Naive thymus-derived CD4-positive, alpha-beta T cell (primary cell): ENCODE results near the gene TRAF2. TPM values are rescaled to one million over a fixed set of nuclear protein-coding genes. Genes with fewer than 3 reads are reported as not detected.

Experiments
- ATAC-seq: fragments of 150-1000 bp; cut with Tn5 transposase; 2 replicates; pipeline ENCODE4 v1.10.0; 2021; ENCODE audit warnings: mild to moderate bottlenecking, moderate library complexity
- CTCF ChIA-PET: fragments of 350-600 bp; sonication (Branson Sonifier 250); formaldehyde crosslinking; loops from one replicate; lab custom pipeline; 2021; ENCODE audit warnings: antibody characterized with exemption; lab: Charles Lee
- POLR2A ChIA-PET: fragments of 350-600 bp; sonication (Branson Sonifier 250); formaldehyde crosslinking; loops from one replicate; lab custom pipeline; 2021; ENCODE audit warnings: antibody characterized with exemption, inconsistent platforms; lab: Charles Lee
- DNase-seq, 9 donors: peaks; one replicate each; pipeline versions ENCODE4 v3.0.0 to v3.0.0-alpha.2; 2020 to 2022; ENCODE audit warnings: mixed read lengths in 1 of 9
- H3K27ac ChIP-seq: one replicate; pipeline ENCODE4 v1.7.0; 2013; ENCODE audit warnings: mild to moderate bottlenecking, low read depth, low read length, moderate library complexity
- H3K27me3 ChIP-seq, 2 donors: one replicate each; pipeline ENCODE4 v1.7.0; 2013; ENCODE audit warnings: low read length in 2 of 2, mild to moderate bottlenecking in 2 of 2, moderate library complexity in 2 of 2; ENCODE audit not compliant: control insufficient read depth in 2 of 2, insufficient read depth in 2 of 2
- H3K36me3 ChIP-seq, 3 experiments: 1 replicate in 2 of 3; 2 replicates in 1 of 3; pipeline ENCODE4 v1.7.0; 2013; ENCODE audit warnings: low read length in 3 of 3, mild to moderate bottlenecking in 3 of 3, moderate library complexity in 1 of 3; ENCODE audit not compliant: insufficient read depth in 3 of 3, control insufficient read depth in 2 of 3
- H3K4me1 ChIP-seq, 2 donors: one replicate each; pipeline ENCODE4 v1.7.0; 2013; ENCODE audit warnings: low read length in 2 of 2, mild to moderate bottlenecking in 2 of 2, moderate library complexity in 1 of 2; ENCODE audit not compliant: control insufficient read depth in 2 of 2, insufficient read depth in 2 of 2
- H3K4me3 ChIP-seq: 2 replicates; pipeline ENCODE4 v1.7.0; 2013; ENCODE audit warnings: mild to moderate bottlenecking, low read length
- H3K9me3 ChIP-seq, 3 experiments: 1 replicate in 2 of 3; 2 replicates in 1 of 3; pipeline ENCODE4 v1.7.0; 2013; ENCODE audit warnings: low read length in 3 of 3; ENCODE audit not compliant: control insufficient read depth in 2 of 3
- H3K27ac Mint-ChIP-seq, 9 donors: one replicate each; pipeline ENCODE4 v1.8.0; 2020 to 2022; ENCODE audit warnings: mixed read lengths in 9 of 9, mild to moderate bottlenecking in 8 of 9, moderate library complexity in 5 of 9, inconsistent platforms in 2 of 9
- H3K27me3 Mint-ChIP-seq, 5 donors: one replicate each; pipeline ENCODE4 v1.8.0; 2021 to 2022; ENCODE audit warnings: mixed read lengths in 5 of 5, mild to moderate bottlenecking in 1 of 5
- H3K36me3 Mint-ChIP-seq, 5 donors: one replicate each; pipeline ENCODE4 v1.8.0; 2020 to 2022; ENCODE audit warnings: mixed read lengths in 5 of 5, mild to moderate bottlenecking in 3 of 5, inconsistent platforms in 1 of 5
- H3K4me1 Mint-ChIP-seq, 7 donors: one replicate each; pipeline ENCODE4 v1.8.0; 2020 to 2022; ENCODE audit warnings: mixed read lengths in 7 of 7, mild to moderate bottlenecking in 3 of 7, inconsistent platforms in 1 of 7
- H3K4me3 Mint-ChIP-seq, 10 donors: one replicate each; pipeline ENCODE4 v1.8.0; 2020 to 2022; ENCODE audit warnings: mild to moderate bottlenecking in 10 of 10, mixed read lengths in 10 of 10, moderate library complexity in 6 of 10, inconsistent platforms in 2 of 10
- H3K9me3 Mint-ChIP-seq, 11 donors: one replicate each; pipeline ENCODE4 v1.8.0; 2020 to 2022; ENCODE audit warnings: mixed read lengths in 11 of 11, mild to moderate bottlenecking in 4 of 11, inconsistent platforms in 1 of 11, moderate library complexity in 1 of 11
- intact Hi-C, 2 donors: fragments of 100-400 bp; cut with micrococcal nuclease; formaldehyde crosslinking; loops; one replicate each; pipeline ENCODE4 v1.15.1; 2023
- microRNA-seq: library from miRNA; unstranded; fragments of <30 nt; microRNA quantifications from one replicate; pipeline ENCODE4 v1.2.0, GENCODE V29; 2022; ENCODE audit warnings: borderline microRNAs expressed
- polyA plus RNA-seq, 2 donors: library from polyadenylated mRNA; unstranded; fragments of 300-500 nt; fragmentation: Illumina TruSeq; gene quantifications; one replicate each; pipeline ENCODE4 v1.2.3, GENCODE V29; 2021
- total RNA-seq, 6 experiments: library from RNA in 5 of 6; stranded (reverse) in 5 of 6; gene quantifications; 1 replicate in 5 of 6; 2 replicates in 1 of 6; pipeline ENCODE4 v1.2.3 and lab custom pipeline; 2021 to 2026

Gene TRAF2
- total and polyA plus RNA-seq, 7 experiments from 2014 or later, result 11.9 to 72.8 (median 29.1) TPM

DNA sequence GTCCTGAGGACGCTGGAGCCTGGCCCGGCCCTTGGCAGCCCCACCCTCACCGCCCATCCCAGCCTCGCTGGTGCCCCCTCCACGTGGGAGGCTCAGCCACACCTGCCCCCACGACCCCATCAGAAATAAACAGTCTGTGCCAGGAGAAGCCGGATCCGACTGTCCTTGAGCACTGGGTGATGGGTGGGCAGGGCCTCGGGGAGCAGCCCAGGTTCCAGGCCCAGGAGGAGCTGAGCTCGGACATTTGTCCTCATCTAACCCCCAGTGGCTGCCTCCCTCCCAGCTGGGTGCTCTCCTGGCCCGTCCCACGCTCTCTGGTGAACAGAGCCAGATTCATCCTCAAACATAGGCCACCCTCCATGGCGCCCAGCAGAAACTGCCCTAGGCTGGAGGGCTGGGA is 86.4 kb downstream of the TRAF2 start:
- no peak for DNase-seq
- no peaks in the 10 kb centered on the region for H3K36me3 ChIP-seq
- ChIA-PET CTCF (no interaction called here), POLR2A (interaction anchor here (1.0 kb wide), 1 partner anchor 11 kb away, joined by 3 read pairs; no protein-coding TSS in a partner anchor)
- H3K4me3 ChIP-seq, result no peak overlapping the region
- Mint-ChIP-seq H3K9me3 (no peaks in the 10 kb centered on the region), H3K36me3 (no peaks in the 10 kb centered on the region), H3K27me3 (peaks cover 0 to 4% (median 0%) of the 10 kb centered on the region in 5 donors), H3K4me3 (no peak overlapping the region), H3K27ac (no peak overlapping the region), H3K4me1 (peaks cover 0 to 19% (median 7%) of the 10 kb centered on the region in 7 donors)
- H3K27ac ChIP-seq, result no peak overlapping the region
- H3K4me1 ChIP-seq, result peaks cover 13 to 23% of the 10 kb centered on the region in 2 donors
- intact Hi-C loops, result no loop called here
- no peaks in the 10 kb centered on the region for H3K27me3 ChIP-seq
- no peak for ATAC-seq
- no peaks in the 10 kb centered on the region for H3K9me3 ChIP-seq

DNA sequence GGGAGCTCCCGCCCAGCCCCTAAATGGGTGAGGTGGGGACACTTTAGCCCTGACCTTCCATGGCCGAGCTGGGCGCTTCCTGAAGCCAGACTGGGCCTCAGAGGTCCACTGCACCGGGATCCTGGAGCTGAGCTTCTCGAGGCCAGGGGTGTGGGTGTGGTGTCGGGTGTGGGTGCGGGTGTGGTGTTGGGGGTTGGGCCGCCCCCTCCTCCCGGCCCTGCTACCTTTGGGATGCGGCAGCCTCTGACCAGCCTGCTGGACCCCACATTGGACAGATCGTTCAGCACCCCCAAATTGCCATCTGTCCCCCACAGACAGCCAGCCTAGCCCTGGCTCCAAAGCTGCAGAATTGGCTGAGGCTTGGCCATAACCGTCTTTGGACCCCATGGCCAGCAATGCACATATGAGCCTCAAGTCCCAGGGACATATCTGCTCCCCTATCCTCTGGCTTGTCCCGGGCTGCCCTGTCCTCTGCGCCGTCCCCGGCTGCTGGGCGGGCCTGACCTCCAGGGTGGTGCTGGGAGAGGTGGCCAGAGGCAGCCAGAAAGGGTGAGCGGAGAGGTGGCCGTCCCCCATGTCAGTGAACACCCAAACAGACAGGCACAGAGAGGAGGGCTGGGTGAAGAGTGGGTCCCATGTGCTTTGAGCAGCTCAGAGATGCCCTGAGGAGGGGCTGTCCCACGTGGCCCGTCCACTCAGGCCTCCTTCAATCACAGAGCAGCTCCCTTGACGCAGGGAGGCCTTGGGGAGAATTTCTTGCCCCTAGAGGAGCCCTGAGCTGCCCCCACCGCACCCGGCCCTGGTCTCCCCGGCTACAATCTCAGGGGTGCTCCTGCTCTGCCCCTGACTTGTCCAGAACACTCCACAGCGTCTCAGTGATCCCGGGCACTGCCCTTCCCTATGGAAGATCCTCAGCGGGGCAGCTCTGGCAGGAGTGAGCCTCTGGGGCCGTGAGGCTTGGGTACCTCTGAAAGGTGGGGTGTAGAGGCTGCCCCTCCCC is 87.6 kb downstream of the TRAF2 start:
- H3K27me3 Mint-ChIP-seq, result peaks cover 0 to 4% (median 0%) of the 10 kb centered on the region in 5 donors
- CTCF ChIA-PET, result interaction anchor here (0.7 kb wide), 1 partner anchor 56 kb away, joined by 3 read pairs; no protein-coding TSS in a partner anchor
- H3K27me3 ChIP-seq, result no peaks in the 10 kb centered on the region
- H3K27ac ChIP-seq, result no peak overlapping the region
- H3K9me3 ChIP-seq, result no peaks in the 10 kb centered on the region
- DNase-seq (no peak), ATAC-seq (no peak)
- H3K4me1 Mint-ChIP-seq, result peaks cover 0 to 19% (median 7%) of the 10 kb centered on the region in 7 donors
- no peak overlapping the region for H3K4me3 Mint-ChIP-seq
- H3K4me3 ChIP-seq, result no peak overlapping the region
- no peak overlapping the region for H3K27ac Mint-ChIP-seq
- H3K9me3 Mint-ChIP-seq, result no peaks in the 10 kb centered on the region
- H3K36me3 Mint-ChIP-seq, result no peaks in the 10 kb centered on the region
- intact Hi-C loops, result no loop called here
- H3K4me1 ChIP-seq, result peaks cover 13 to 23% of the 10 kb centered on the region in 2 donors
- POLR2A ChIA-PET, result interaction anchor here (0.8 to 1.4 kb wide), 3 partner anchors 9 to 19 kb away, joined by 3 to 6 read pairs (median 3); partner anchors contain the start of gene PAXX
- H3K36me3 ChIP-seq, result no peaks in the 10 kb centered on the region

DNA sequence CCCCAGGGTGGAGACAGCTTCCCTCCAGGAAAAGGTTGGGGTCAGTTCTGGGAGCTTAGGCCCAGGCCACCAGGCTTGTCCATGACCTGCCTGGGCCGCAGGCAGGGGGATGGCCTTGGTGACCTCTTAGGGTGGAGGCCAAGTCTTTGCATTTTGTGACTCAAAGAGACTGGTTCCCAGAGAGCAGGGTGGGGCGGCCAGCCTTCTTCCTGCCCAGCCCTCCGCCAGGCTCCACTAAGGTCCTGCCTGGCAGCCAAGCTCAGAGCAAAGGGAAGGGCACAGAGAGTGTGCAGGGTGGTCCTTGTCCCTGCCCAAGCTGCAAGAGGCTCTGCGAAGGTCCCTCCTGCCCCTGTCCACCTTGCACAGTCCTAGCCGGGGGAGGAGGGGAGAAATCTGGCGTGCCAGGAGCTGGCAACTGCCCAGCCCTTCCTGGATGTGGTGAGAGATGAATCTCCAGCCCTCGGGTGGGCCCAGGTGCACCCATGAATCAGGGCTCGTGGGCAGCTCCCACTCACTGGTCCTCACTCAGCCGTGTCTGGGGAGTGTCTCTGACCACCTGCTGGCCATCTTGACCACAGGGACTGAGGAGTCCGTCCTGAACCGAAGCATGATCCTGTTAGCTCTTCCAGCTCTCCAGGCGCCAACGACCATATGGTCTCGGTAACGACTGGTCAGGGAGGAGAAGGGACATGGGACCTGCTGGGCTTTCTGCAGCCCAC is 88.7 kb downstream of the TRAF2 start:
- Mint-ChIP-seq H3K27me3 (peaks cover 0 to 4% (median 0%) of the 10 kb centered on the region in 5 donors), H3K27ac (peak overlapping the region in 1 of 9 donors; percentile 45), H3K36me3 (no peaks in the 10 kb centered on the region), H3K9me3 (no peaks in the 10 kb centered on the region), H3K4me3 (peak overlapping the region in 4 of 10 donors; percentile 9 to 55 (median 42)), H3K4me1 (peaks cover 0 to 19% (median 7%) of the 10 kb centered on the region in 7 donors)
- no peaks in the 10 kb centered on the region for H3K27me3 ChIP-seq
- DNase-seq (no peak), ATAC-seq (no peak)
- no peaks in the 10 kb centered on the region for H3K9me3 ChIP-seq
- intact Hi-C loops, result no loop called here
- H3K36me3 ChIP-seq, result no peaks in the 10 kb centered on the region
- ChIA-PET CTCF (interaction anchor here (0.7 kb wide), 1 partner anchor 55 kb away, joined by 3 read pairs; no protein-coding TSS in a partner anchor), POLR2A (interaction anchor here (1.4 kb wide), 1 partner anchor 18 kb away, joined by 6 read pairs; the partner anchor contains the start of gene PAXX)
- peaks cover 13 to 23% of the 10 kb centered on the region in 2 donors for H3K4me1 ChIP-seq
- H3K27ac ChIP-seq, result no peak overlapping the region
- H3K4me3 ChIP-seq, result peak overlapping the region; percentile 33

DNA sequence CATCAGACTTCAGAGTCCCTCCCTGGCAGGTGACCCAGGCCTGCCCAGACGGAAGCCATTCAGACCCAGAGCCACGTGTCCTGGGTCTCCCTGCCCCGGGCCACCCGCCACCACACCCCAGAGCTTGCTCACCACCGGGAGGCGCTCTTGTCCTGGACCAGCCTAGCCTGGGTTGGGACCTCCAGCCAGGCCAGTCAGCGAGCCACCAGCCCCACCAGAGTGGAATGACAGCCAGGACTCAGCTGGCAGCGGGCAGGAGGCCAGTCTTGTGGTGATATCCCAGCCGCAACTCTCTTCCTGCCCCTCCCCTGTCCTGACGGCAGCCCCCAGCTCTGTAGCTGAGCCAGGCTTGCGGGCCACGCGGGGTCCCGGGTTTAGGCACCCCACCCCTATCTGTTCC is 89.3 kb downstream of the TRAF2 start:
- POLR2A ChIA-PET, result interaction anchor here (1.4 kb wide), 1 partner anchor 17 kb away, joined by 6 read pairs; the partner anchor contains the start of gene PAXX
- Histone ChIP-seq H3K27ac (no peak overlapping the region), H3K27me3 (no peaks in the 10 kb centered on the region), H3K9me3 (no peaks in the 10 kb centered on the region), H3K4me3 (no peak overlapping the region), H3K4me1 (peaks cover 13 to 23% of the 10 kb centered on the region in 2 donors), H3K36me3 (no peaks in the 10 kb centered on the region)
- no peaks in the 10 kb centered on the region for H3K9me3 Mint-ChIP-seq
- no peak for ATAC-seq
- peaks cover 0 to 19% (median 7%) of the 10 kb centered on the region in 7 donors for H3K4me1 Mint-ChIP-seq
- intact Hi-C loops, result no loop called here
- CTCF ChIA-PET, result interaction anchor here (0.6 to 0.7 kb wide), 2 partner anchors 25 to 45 kb away, joined by 3 read pairs; no protein-coding TSS in a partner anchor
- DNase-seq, result no peak
- no peak overlapping the region for H3K27ac Mint-ChIP-seq
- H3K27me3 Mint-ChIP-seq, result peaks cover 0 to 4% (median 0%) of the 10 kb centered on the region in 5 donors
- peak overlapping the region in 4 of 10 donors; percentile 9 to 55 (median 42) for H3K4me3 Mint-ChIP-seq
- no peaks in the 10 kb centered on the region for H3K36me3 Mint-ChIP-seq

Small RNAs within 50 kb of the gene (microRNA-seq; reads per million reads assigned to microRNA genes)
- not detected for gene MIR4479

Other genes with a start within 250 kb of the TRAF2 start
- 1 to 10 TPM in 1 of 5 experiments, under 1 TPM in 2, not detected in 2; 0.56 to 2.3 (median 0.97) TPM for gene EGFL7, start 223.6 kb upstream of the TRAF2 start, total RNA-seq
- gene EGFL7, start 223.6 kb upstream of the TRAF2 start, polyA plus RNA-seq, result not detected
- 10 to 100 TPM in 2 of 5 experiments, 1 to 10 TPM in 3; 2.3 to 20.6 (median 8.5) TPM for gene AGPAT2, start 199.1 kb upstream of the TRAF2 start, total RNA-seq
- gene AGPAT2, start 199.1 kb upstream of the TRAF2 start, polyA plus RNA-seq, result 10 to 100 TPM; 12.0 to 13.1 TPM
- gene DIPK1B, start 173.9 kb upstream of the TRAF2 start, total RNA-seq, result 1 to 10 TPM in 1 of 5 experiments, under 1 TPM in 2, not detected in 2; 0.46 to 1.6 (median 0.56) TPM
- gene DIPK1B, start 173.9 kb upstream of the TRAF2 start, polyA plus RNA-seq, result under 1 TPM; 0.11 to 0.31 TPM
- gene LCN10, start 143.6 kb upstream of the TRAF2 start, total RNA-seq, result 1 to 10 TPM in 3 of 5 experiments, under 1 TPM in 1, not detected in 1; 0.34 to 3.2 (median 1.2) TPM
- gene LCN10, start 143.6 kb upstream of the TRAF2 start, polyA plus RNA-seq, result 1 to 10 TPM in 1 of 2 donors, under 1 TPM in 1; 0.45 to 1.1 TPM
- not detected for gene LCN6, start 138.0 kb upstream of the TRAF2 start, total RNA-seq
- gene LCN6, start 138.0 kb upstream of the TRAF2 start, polyA plus RNA-seq, result not detected
- gene LCN8, start 128.3 kb upstream of the TRAF2 start, total RNA-seq, result under 1 TPM in 1 of 5 experiments, not detected in 4; 0.83 TPM
- gene LCN8, start 128.3 kb upstream of the TRAF2 start, polyA plus RNA-seq, result not detected
- not detected for gene LCN15, start 122.0 kb upstream of the TRAF2 start, total RNA-seq
- not detected for gene LCN15, start 122.0 kb upstream of the TRAF2 start, polyA plus RNA-seq
- 10 to 100 TPM; 27.2 to 54.9 (median 36.2) TPM for gene TMEM141, start 95.2 kb upstream of the TRAF2 start, total RNA-seq
- 10 to 100 TPM; 28.2 to 30.6 TPM for gene TMEM141, start 95.2 kb upstream of the TRAF2 start, polyA plus RNA-seq
- 1 to 10 TPM in 4 of 5 experiments, under 1 TPM in 1; 0.36 to 6.6 (median 3.0) TPM for gene CCDC183, start 90.2 kb upstream of the TRAF2 start, total RNA-seq
- gene CCDC183, start 90.2 kb upstream of the TRAF2 start, polyA plus RNA-seq, result under 1 TPM; 0.35 to 0.62 TPM
- gene RABL6, start 78.6 kb upstream of the TRAF2 start, total RNA-seq, result 100 to 1,000 TPM in 1 of 5 experiments, 10 to 100 TPM in 4; 59.6 to 100 (median 60.9) TPM
- gene RABL6, start 78.6 kb upstream of the TRAF2 start, polyA plus RNA-seq, result 10 to 100 TPM in 1 of 2 donors, 1 to 10 TPM in 1; 9.4 to 17.4 TPM
- gene AJM1, start 44.0 kb upstream of the TRAF2 start, total RNA-seq, result 1 to 10 TPM in 3 of 5 experiments, under 1 TPM in 2; 0.81 to 7.5 (median 1.8) TPM
- gene AJM1, start 44.0 kb upstream of the TRAF2 start, polyA plus RNA-seq, result under 1 TPM in 1 of 2 donors, not detected in 1; 0.04 TPM
- 100 to 1,000 TPM in 1 of 5 experiments, 10 to 100 TPM in 4; 17.7 to 167 (median 27.7) TPM for gene PHPT1, start 37.1 kb upstream of the TRAF2 start, total RNA-seq
- 10 to 100 TPM; 57.0 to 75.7 TPM for gene PHPT1, start 37.1 kb upstream of the TRAF2 start, polyA plus RNA-seq
- gene MAMDC4, start 34.2 kb upstream of the TRAF2 start, total RNA-seq, result 10 to 100 TPM in 1 of 5 experiments, 1 to 10 TPM in 4; 3.7 to 27.7 (median 6.1) TPM
- under 1 TPM in 1 of 2 donors, not detected in 1; 0.22 TPM for gene MAMDC4, start 34.2 kb upstream of the TRAF2 start, polyA plus RNA-seq
- gene EDF1, start 20.2 kb upstream of the TRAF2 start, total RNA-seq, result 100 to 1,000 TPM; 224 to 369 (median 283) TPM
- 100 to 1,000 TPM; 337 to 404 TPM for gene EDF1, start 20.2 kb upstream of the TRAF2 start, polyA plus RNA-seq
- 100 to 1,000 TPM in 1 of 5 experiments, 10 to 100 TPM in 4; 54.3 to 105 (median 94.5) TPM for gene FBXW5, start 58.2 kb downstream of the TRAF2 start, total RNA-seq
- gene FBXW5, start 58.2 kb downstream of the TRAF2 start, polyA plus RNA-seq, result 100 to 1,000 TPM in 1 of 2 donors, 10 to 100 TPM in 1; 59.1 to 113 TPM
- gene C8G, start 58.7 kb downstream of the TRAF2 start, total RNA-seq, result 1 to 10 TPM in 3 of 5 experiments, under 1 TPM in 2; 0.77 to 3.6 (median 1.4) TPM
- not detected for gene C8G, start 58.7 kb downstream of the TRAF2 start, polyA plus RNA-seq
- 1 to 10 TPM in 4 of 5 experiments, under 1 TPM in 1; 0.89 to 4.9 (median 2.6) TPM for gene LCN12, start 65.8 kb downstream of the TRAF2 start, total RNA-seq
- gene LCN12, start 65.8 kb downstream of the TRAF2 start, polyA plus RNA-seq, result not detected
- gene PTGDS, start 91.0 kb downstream of the TRAF2 start, total RNA-seq, result 10 to 100 TPM in 1 of 5 experiments, 1 to 10 TPM in 3, under 1 TPM in 1; 0.97 to 68.7 (median 4.3) TPM
- gene PTGDS, start 91.0 kb downstream of the TRAF2 start, polyA plus RNA-seq, result not detected
- 1 to 10 TPM in 1 of 5 experiments, under 1 TPM in 2, not detected in 2; 0.12 to 1.9 (median 0.13) TPM for gene LCNL1, start 96.5 kb downstream of the TRAF2 start, total RNA-seq
- gene LCNL1, start 96.5 kb downstream of the TRAF2 start, polyA plus RNA-seq, result not detected
- 10 to 100 TPM; 54.8 to 78.2 (median 68.0) TPM for gene PAXX, start 105.9 kb downstream of the TRAF2 start, total RNA-seq
- gene PAXX, start 105.9 kb downstream of the TRAF2 start, polyA plus RNA-seq, result 10 to 100 TPM; 49.3 to 59.1 TPM
- 10 to 100 TPM in 1 of 5 experiments, 1 to 10 TPM in 1, under 1 TPM in 2, not detected in 1; 0.46 to 13.0 (median 1.4) TPM for gene CLIC3, start 110.1 kb downstream of the TRAF2 start, total RNA-seq
- under 1 TPM; 0.31 to 0.77 TPM for gene CLIC3, start 110.1 kb downstream of the TRAF2 start, polyA plus RNA-seq
- gene ABCA2, start 141.7 kb downstream of the TRAF2 start, total RNA-seq, result 100 to 1,000 TPM in 1 of 5 experiments, 10 to 100 TPM in 4; 18.4 to 112 (median 26.7) TPM
- gene ABCA2, start 141.7 kb downstream of the TRAF2 start, polyA plus RNA-seq, result 1 to 10 TPM; 1.8 to 2.5 TPM
- 1 to 10 TPM in 1 of 5 experiments, under 1 TPM in 3, not detected in 1; 0.27 to 4.6 (median 0.50) TPM for gene FUT7, start 145.6 kb downstream of the TRAF2 start, total RNA-seq
- gene FUT7, start 145.6 kb downstream of the TRAF2 start, polyA plus RNA-seq, result under 1 TPM; 0.06 to 0.25 TPM
- gene NPDC1, start 159.7 kb downstream of the TRAF2 start, total RNA-seq, result 10 to 100 TPM in 2 of 5 experiments, 1 to 10 TPM in 3; 2.3 to 37.5 (median 7.4) TPM
- 1 to 10 TPM in 1 of 2 donors, under 1 TPM in 1; 0.36 to 1.2 TPM for gene NPDC1, start 159.7 kb downstream of the TRAF2 start, polyA plus RNA-seq
- not detected for gene ENTPD2, start 167.5 kb downstream of the TRAF2 start, total RNA-seq
- gene ENTPD2, start 167.5 kb downstream of the TRAF2 start, polyA plus RNA-seq, result not detected
- gene SAPCD2, start 184.0 kb downstream of the TRAF2 start, total RNA-seq, result 10 to 100 TPM in 1 of 5 experiments, 1 to 10 TPM in 1, under 1 TPM in 3; 0.16 to 22.1 (median 0.74) TPM
- gene SAPCD2, start 184.0 kb downstream of the TRAF2 start, polyA plus RNA-seq, result under 1 TPM in 1 of 2 donors, not detected in 1; 0.18 TPM
- 10 to 100 TPM; 11.6 to 27.6 (median 15.2) TPM for gene UAP1L1, start 191.0 kb downstream of the TRAF2 start, total RNA-seq
- gene UAP1L1, start 191.0 kb downstream of the TRAF2 start, polyA plus RNA-seq, result 1 to 10 TPM in 1 of 2 donors, under 1 TPM in 1; 0.71 to 1.4 TPM
- 10 to 100 TPM; 57.3 to 74.2 (median 70.2) TPM for gene MAN1B1, start 200.5 kb downstream of the TRAF2 start, total RNA-seq
- gene MAN1B1, start 200.5 kb downstream of the TRAF2 start, polyA plus RNA-seq, result 10 to 100 TPM; 36.0 to 51.2 TPM
- gene DPP7, start 228.2 kb downstream of the TRAF2 start, total RNA-seq, result 100 to 1,000 TPM; 235 to 328 (median 298) TPM
- gene DPP7, start 228.2 kb downstream of the TRAF2 start, polyA plus RNA-seq, result 100 to 1,000 TPM in 1 of 2 donors, 10 to 100 TPM in 1; 86.9 to 120 TPM